ENCODE measurements around the gene PA2G4.
"Not testable (repeated sequence)": the region's sequence is repeated elsewhere in the genome, so short reads cannot be mapped to it uniquely, and the experiment has no call there.

PA2G4 gene

GRCh38 chr12:56099787-56100186, 4.6 kb upstream of the PA2G4 start:
- no peak for DNase-seq (ENCODE audit: low read depth in 2 of 2)

- DNase-seq (ENCODE audit: low read depth in 2 of 2) = no peak
Observed at GRCh38 chr12:56101045-56101444, 3.3 kb upstream of the PA2G4 start.

DNA sequence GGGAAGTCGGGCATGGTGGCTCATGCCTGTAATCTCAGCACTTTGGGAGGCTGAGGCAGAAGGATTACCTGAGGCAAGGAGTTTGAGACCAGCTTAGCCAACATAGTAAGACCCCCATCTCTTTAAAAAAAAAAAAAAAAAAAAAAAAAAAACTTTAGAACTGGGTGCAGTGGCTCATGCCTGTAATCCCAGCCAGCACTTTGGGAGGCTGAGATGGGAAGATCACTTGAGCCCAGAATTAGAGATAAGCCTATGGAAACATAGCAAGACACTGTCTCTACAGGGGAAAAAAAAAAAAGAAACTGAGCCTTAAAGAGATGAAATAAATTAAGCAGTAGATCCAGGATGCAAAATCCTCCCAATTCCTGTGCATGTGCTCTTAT, 1.7 kb upstream of the PA2G4 start:
- DNase-seq (ENCODE audit: low read depth in 2 of 2) = no peak

GRCh38 chr12:56103066-56103711, 1.2 kb upstream of the PA2G4 start:
- DNase-seq (ENCODE audit: low read depth in 2 of 2) = no peak

- DNase-seq (ENCODE audit: low read depth in 2 of 2) = no peak
Observed at GRCh38 chr12:56103823-56104108, 593 bp upstream of the PA2G4 start.

- DNase-seq (ENCODE audit: low read depth in 2 of 2) = peak in 1 of 2 donors; percentile 17
Observed at GRCh38 chr12:56104815-56105608, 653 bp downstream of the PA2G4 start.

- no peak for DNase-seq (ENCODE audit: low read depth in 2 of 2)
Observed at GRCh38 chr12:56105609-56105902, 1.2 kb downstream of the PA2G4 start.

GRCh38 chr12:56107242-56107641, 2.9 kb downstream of the PA2G4 start:
- no peak for DNase-seq (ENCODE audit: low read depth in 2 of 2)

GRCh38 chr12:56110571-56110970, 6.2 kb downstream of the PA2G4 start:
- no peak for DNase-seq (ENCODE audit: low read depth in 2 of 2)

- no peak for DNase-seq (ENCODE audit: low read depth in 2 of 2)
Observed at GRCh38 chr12:56114084-56114483, 9.7 kb downstream of the PA2G4 start.

GRCh38 chr12:56115329-56115728, 11.0 kb downstream of the PA2G4 start:
- DNase-seq (ENCODE audit: low read depth in 2 of 2) = no peak

GRCh38 chr12:56116267-56117081, 12.1 kb downstream of the PA2G4 start, which contains the start of gene RPL41:
RPL41 (plus strand) TSS chr12:56116633.
- peak; percentile 88 to 90 for DNase-seq (ENCODE audit: low read depth in 2 of 2)

- not testable (repeated sequence) for DNase-seq (ENCODE audit: low read depth in 2 of 2)
Observed at GRCh38 chr12:56117082-56117706, 12.8 kb downstream of the PA2G4 start.

DNA sequence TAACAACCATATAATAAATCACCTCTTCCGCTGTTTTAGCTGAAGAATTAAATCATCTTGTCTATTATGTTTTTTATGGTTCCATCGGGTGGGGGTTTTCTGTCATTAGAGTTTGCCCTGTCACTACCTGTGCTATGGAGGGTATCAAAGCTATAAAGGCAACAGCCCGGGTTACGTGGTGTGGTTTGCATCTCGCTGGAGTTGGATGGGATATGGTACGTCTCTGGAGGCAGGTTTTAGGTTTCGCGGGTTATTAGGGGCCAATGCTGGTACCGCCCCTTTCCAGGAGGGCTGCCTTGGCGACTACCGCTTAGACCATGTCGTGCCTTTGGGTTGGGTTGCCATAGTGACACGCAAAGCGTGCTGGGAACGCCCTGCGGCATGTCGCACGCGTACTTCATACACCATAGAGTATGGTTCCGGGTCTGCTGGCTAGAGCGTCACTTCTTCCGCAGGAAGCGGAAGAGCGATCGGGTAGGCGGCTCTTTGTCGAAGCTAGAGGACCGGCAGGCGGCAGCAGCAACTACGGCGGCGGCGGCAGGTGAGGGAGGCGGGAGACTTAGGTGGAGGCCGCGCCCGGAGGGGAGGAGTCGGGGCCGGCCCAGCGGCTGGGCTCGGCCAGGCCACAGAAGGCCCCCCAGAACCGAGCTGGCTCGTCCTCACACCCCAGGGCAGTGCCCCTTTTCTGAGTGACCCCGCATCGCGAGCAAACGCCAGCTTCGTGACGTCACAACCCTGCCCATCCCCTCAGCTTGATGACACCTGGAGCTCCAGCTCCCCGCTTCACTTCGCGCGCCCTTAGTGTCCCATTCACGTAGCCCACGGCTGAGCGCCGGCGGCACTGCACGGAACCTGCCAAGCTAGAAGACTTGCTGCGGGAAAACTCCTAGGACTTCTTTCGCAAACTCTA, 13.7 kb downstream of the PA2G4 start, which contains the start of gene ZC3H10:
TSS of gene ZC3H10 (plus strand) at position 489 of the 910 bp plus-strand sequence. CDS start 2,297 bp downstream, outside the sequence.
- peak; percentile 98 to 99 for DNase-seq (ENCODE audit: low read depth in 2 of 2)

DNA sequence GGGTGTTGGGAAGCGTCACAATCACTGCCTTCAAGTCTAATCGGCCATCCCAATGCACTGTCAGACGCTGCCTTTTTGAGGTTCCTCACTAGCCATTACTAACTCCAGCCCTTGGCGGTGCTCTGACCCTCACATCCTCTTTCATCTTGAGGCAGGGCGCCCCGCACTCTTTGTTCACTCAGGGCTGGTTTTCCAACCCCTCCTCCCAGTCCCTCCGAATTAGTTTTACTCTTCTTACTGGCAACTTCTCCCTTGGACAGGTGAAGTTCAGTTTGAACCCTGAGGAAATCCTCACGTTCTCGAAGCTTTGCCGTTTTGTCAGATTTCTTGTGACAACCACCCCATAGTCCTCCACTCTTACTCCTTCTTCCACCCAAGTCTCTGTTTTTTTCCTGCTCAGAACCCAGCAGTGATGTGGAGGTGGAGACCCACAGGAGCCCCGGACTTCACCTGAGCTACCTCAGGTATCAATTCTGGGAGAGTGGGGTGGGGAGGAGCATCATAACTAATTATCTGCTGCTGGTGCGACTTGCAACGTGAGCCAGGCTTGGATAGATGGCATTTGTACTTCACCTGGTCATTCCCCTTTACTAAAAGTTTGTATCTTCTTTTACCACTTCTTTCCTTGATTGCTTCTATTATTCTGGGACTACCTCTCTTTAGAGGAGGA, 14.5 kb downstream of the PA2G4 start:
- no peak for DNase-seq (ENCODE audit: low read depth in 2 of 2)

GRCh38 chr12:56119361-56119796, 15.0 kb downstream of the PA2G4 start:
- peak in 1 of 2 donors; percentile 33 for DNase-seq (ENCODE audit: low read depth in 2 of 2)

DNA sequence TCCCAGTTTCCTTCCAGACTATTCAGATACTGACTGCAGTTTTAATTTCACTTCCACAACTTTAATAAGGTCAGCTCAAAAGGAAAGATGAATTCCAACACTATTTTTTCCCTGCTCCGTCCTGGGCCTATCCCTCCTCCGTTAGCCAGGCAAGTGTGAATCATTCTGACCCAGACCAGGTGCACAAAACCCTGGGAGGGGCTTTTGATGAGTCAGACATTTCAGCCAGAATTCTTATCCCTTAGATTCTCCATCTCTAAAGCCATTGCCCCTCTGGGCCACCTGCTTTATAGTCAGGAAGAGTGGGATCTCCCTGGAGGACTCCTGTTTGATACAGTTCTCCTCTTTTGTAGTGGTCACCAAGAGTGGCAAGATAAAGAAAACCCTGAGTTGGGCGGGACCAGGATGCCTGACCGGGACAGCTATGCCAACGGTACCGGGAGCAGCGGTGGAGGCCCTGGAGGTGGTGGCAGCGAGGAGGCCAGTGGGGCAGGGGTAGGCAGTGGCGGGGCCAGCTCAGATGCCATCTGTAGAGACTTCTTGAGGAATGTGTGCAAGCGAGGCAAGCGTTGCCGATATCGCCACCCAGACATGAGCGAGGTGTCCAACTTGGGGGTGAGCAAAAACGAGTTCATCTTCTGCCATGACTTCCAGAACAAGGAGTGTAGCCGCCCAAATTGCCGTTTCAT, 15.9 kb downstream of the PA2G4 start:
- no peak for DNase-seq (ENCODE audit: low read depth in 2 of 2)

- no peak for DNase-seq (ENCODE audit: low read depth in 2 of 2)
Observed at GRCh38 chr12:56121204-56121870, 17.0 kb downstream of the PA2G4 start.

DNA sequence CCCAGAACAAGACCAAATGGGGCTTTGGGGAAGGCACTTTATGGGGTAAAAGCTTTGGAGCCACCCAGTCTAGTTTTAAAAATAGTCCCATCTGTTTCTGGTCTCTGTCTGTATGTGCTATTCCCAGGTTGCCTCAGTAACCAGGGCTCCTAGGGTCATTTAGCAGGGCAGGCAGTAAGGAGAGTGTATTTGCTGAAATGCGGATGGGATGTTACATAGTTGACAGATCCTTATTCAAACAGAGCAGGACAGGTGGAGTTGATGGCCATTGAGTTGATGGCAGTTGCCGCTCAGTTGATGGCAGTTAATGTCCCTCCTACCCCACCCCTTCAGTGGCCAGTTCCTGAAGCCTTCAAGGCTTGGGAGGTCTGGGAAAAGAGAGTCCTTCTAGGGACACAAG, 18.3 kb downstream of the PA2G4 start:
- DNase-seq (ENCODE audit: low read depth in 2 of 2) = no peak
